HK-2 (cell line): ENCODE results near the gene ADAP1.
A peak's percentile ranks its signal among the peaks of the same experiment; 100 is the strongest.

Source experiments
- DNase-seq: peaks from one replicate; pipeline ENCODE4 v3.0.0-alpha.2; 2018; ENCODE audit not compliant: unreplicated experiment

Gene ADAP1

GRCh38 chr7:988426-988911 lies 34.0 kb upstream of the ADAP1 start:
- no peak for DNase-seq

GRCh38 chr7:987909-988308 lies 33.4 kb upstream of the ADAP1 start:
- no peak for DNase-seq

- DNase-seq: no peak
Measured at GRCh38 chr7:986766-987751, 32.6 kb upstream of the ADAP1 start.

- DNase-seq: peak; percentile 27
Measured at GRCh38 chr7:985915-986741, 31.6 kb upstream of the ADAP1 start.

GRCh38 chr7:985127-985416 lies 30.6 kb upstream of the ADAP1 start:
- DNase-seq: no peak

GRCh38 chr7:984361-985126 lies 30.1 kb upstream of the ADAP1 start:
- no peak for DNase-seq

GRCh38 chr7:983616-984071 lies 29.2 kb upstream of the ADAP1 start:
- no peak for DNase-seq

GRCh38 chr7:983004-983615 lies 28.6 kb upstream of the ADAP1 start, which contains the start of gene CYP2W1:
TSS of gene CYP2W1 (plus strand) at chr7:983181. CDS start at chr7:983212, 31 bp downstream.
- no peak for DNase-seq

- DNase-seq: no peak
Measured at GRCh38 chr7:982511-983003, 28.1 kb upstream of the ADAP1 start.

- DNase-seq: no peak
Measured at GRCh38 chr7:981793-982510, 27.5 kb upstream of the ADAP1 start.

GRCh38 chr7:979886-980571 lies 25.5 kb upstream of the ADAP1 start:
- DNase-seq: no peak

- DNase-seq: no peak
Measured at GRCh38 chr7:979151-979550, 24.7 kb upstream of the ADAP1 start.

- no peak for DNase-seq
Measured at GRCh38 chr7:978416-979091, 24.1 kb upstream of the ADAP1 start.

- DNase-seq: no peak
Measured at GRCh38 chr7:978049-978346, 23.5 kb upstream of the ADAP1 start.

- peak; percentile 43 for DNase-seq
Measured at GRCh38 chr7:977326-978048, 23.0 kb upstream of the ADAP1 start.

- DNase-seq: no peak
Measured at GRCh38 chr7:976901-977325, 22.4 kb upstream of the ADAP1 start.

GRCh38 chr7:975702-976473 lies 21.4 kb upstream of the ADAP1 start:
- DNase-seq: no peak
